Activated CD4-positive, alpha-beta memory T cell treated with anti-CD3 and anti-CD28 coated beads, Interleukin-2, amount 10 ng/mL, durations not matched to agents 7 days and 5 days (primary cell): ENCODE measurements around the gene MTMR2. TPM values are rescaled to one million over a fixed set of nuclear protein-coding genes. Genes with fewer than 3 reads are reported as not detected.

Experiments
- CTCF ChIA-PET: fragments of 350-600 bp; sonication (Branson Sonifier 250); formaldehyde crosslinking; loops from one replicate; lab custom pipeline; 2021; ENCODE audit warnings: antibody characterized with exemption, inconsistent platforms; lab: Charles Lee
- POLR2A ChIA-PET: fragments of 350-600 bp; sonication (Branson Sonifier 250); formaldehyde crosslinking; loops from one replicate; lab custom pipeline; 2021; ENCODE audit warnings: antibody characterized with exemption; lab: Charles Lee
- DNase-seq: peaks from one replicate; pipeline ENCODE4 v3.0.0-alpha.2; 2020
- H3K27ac Mint-ChIP-seq: one replicate; pipeline ENCODE4 v1.8.0; 2021; ENCODE audit warnings: mild to moderate bottlenecking, mixed read lengths
- H3K27me3 Mint-ChIP-seq: one replicate; pipeline ENCODE4 v1.8.0; 2021; ENCODE audit warnings: mixed read lengths
- H3K36me3 Mint-ChIP-seq: one replicate; pipeline ENCODE4 v1.8.0; 2021; ENCODE audit warnings: low read depth, mixed read lengths
- H3K4me1 Mint-ChIP-seq: one replicate; pipeline ENCODE4 v1.8.0; 2021; ENCODE audit warnings: mixed read lengths
- H3K4me3 Mint-ChIP-seq: one replicate; pipeline ENCODE4 v1.8.0; 2021; ENCODE audit warnings: mild to moderate bottlenecking, mixed read lengths
- H3K9me3 Mint-ChIP-seq: one replicate; pipeline ENCODE4 v1.8.0; 2021; ENCODE audit warnings: mixed read lengths
- total RNA-seq, 2 experiments: library from RNA; stranded (reverse); gene quantifications; one replicate each; pipeline ENCODE4 v1.2.3, GENCODE V29; 2021

MTMR2 gene
- total RNA-seq, 2 experiments from 2014 or later, result 16.1 to 19.0 TPM

GRCh38 chr11:95853862-95854261 lies 70.0 kb downstream of the MTMR2 start:
- H3K27me3 Mint-ChIP-seq, result no peaks in the 10 kb centered on the region
- no peaks in the 10 kb centered on the region for H3K9me3 Mint-ChIP-seq
- CTCF ChIA-PET, result no interaction called here
- no peak overlapping the region for H3K27ac Mint-ChIP-seq
- no peaks in the 10 kb centered on the region for H3K4me1 Mint-ChIP-seq
- H3K36me3 Mint-ChIP-seq, result peaks cover 7% of the 10 kb centered on the region
- POLR2A ChIA-PET, result no interaction called here
- no peak for DNase-seq
- H3K4me3 Mint-ChIP-seq, result no peak overlapping the region

GRCh38 chr11:95853138-95853537 lies 70.8 kb downstream of the MTMR2 start:
- Mint-ChIP-seq H3K4me3 (no peak overlapping the region), H3K9me3 (no peaks in the 10 kb centered on the region), H3K4me1 (no peaks in the 10 kb centered on the region), H3K27ac (no peak overlapping the region), H3K27me3 (no peaks in the 10 kb centered on the region), H3K36me3 (peaks cover 10% of the 10 kb centered on the region)
- ChIA-PET CTCF (no interaction called here), POLR2A (no interaction called here)
- no peak for DNase-seq

- POLR2A ChIA-PET, result interaction anchor here (1.2 kb wide), 1 partner anchor 539 kb away, joined by 4 read pairs; the partner anchor contains the start of genes CCDC82 and JRKL
- Mint-ChIP-seq H3K36me3 (peaks cover 9% of the 10 kb centered on the region), H3K4me3 (no peak overlapping the region), H3K27ac (no peak overlapping the region), H3K27me3 (no peaks in the 10 kb centered on the region), H3K4me1 (no peaks in the 10 kb centered on the region), H3K9me3 (no peaks in the 10 kb centered on the region)
- CTCF ChIA-PET, result interaction anchor here (0.6 to 2.8 kb wide), 10 partner anchors 12 to 575 kb away, joined by 3 to 26 read pairs (median 6); partner anchors contain the start of genes CCDC82 and MAML2
- no peak for DNase-seq
Measured at GRCh38 chr11:95850137-95850536, 73.8 kb downstream of the MTMR2 start.

- H3K27me3 Mint-ChIP-seq, result no peaks in the 10 kb centered on the region
- H3K27ac Mint-ChIP-seq, result no peak overlapping the region
- ChIA-PET CTCF (interaction anchor here (1.1 to 2.8 kb wide), 11 partner anchors 14 to 576 kb away, joined by 3 to 26 read pairs (median 5); partner anchors contain the start of genes CCDC82 and MAML2), POLR2A (interaction anchor here (0.7 to 1.2 kb wide), 2 partner anchors 494 to 540 kb away, joined by 4 read pairs; partner anchors contain the start of genes CCDC82, JRKL and MAML2)
- DNase-seq, result peak; percentile 23
- no peak overlapping the region for H3K4me3 Mint-ChIP-seq
- no peaks in the 10 kb centered on the region for H3K9me3 Mint-ChIP-seq
- peaks cover 17% of the 10 kb centered on the region for H3K36me3 Mint-ChIP-seq
- H3K4me1 Mint-ChIP-seq, result no peaks in the 10 kb centered on the region
Measured at GRCh38 chr11:95849087-95849825, 74.7 kb downstream of the MTMR2 start.

GRCh38 chr11:95845167-95845566 lies 78.7 kb downstream of the MTMR2 start:
- Mint-ChIP-seq H3K36me3 (peaks cover 23% of the 10 kb centered on the region), H3K9me3 (no peaks in the 10 kb centered on the region), H3K27ac (no peak overlapping the region), H3K4me1 (no peaks in the 10 kb centered on the region), H3K27me3 (no peaks in the 10 kb centered on the region), H3K4me3 (no peak overlapping the region)
- POLR2A ChIA-PET, result interaction anchor here (0.8 kb wide), 1 partner anchor 54 kb away, joined by 3 read pairs; no protein-coding TSS in a partner anchor
- no peak for DNase-seq
- CTCF ChIA-PET, result interaction anchor here (1.3 to 2.0 kb wide), 3 partner anchors 9 to 544 kb away, joined by 4 to 8 read pairs (median 5); partner anchors contain the start of genes CCDC82, JRKL and MAML2

- ChIA-PET POLR2A (interaction anchor here (0.6 to 1.9 kb wide), 3 partner anchors 46 to 554 kb away, joined by 3 to 10 read pairs (median 9); partner anchors contain the start of genes CCDC82, CEP57, FAM76B and JRKL), CTCF (interaction anchor here (0.6 to 3.4 kb wide), 21 partner anchors 8 to 636 kb away, joined by 3 to 44 read pairs (median 5); partner anchors contain the start of genes CCDC82, CEP57, FAM76B and JRKL)
- Mint-ChIP-seq H3K27me3 (no peaks in the 10 kb centered on the region), H3K36me3 (peaks cover 47% of the 10 kb centered on the region), H3K27ac (no peak overlapping the region), H3K4me1 (no peaks in the 10 kb centered on the region), H3K9me3 (no peaks in the 10 kb centered on the region), H3K4me3 (no peak overlapping the region)
- DNase-seq, result peak; percentile 57
Measured at GRCh38 chr11:95835768-95836488, 88.0 kb downstream of the MTMR2 start.

- POLR2A ChIA-PET, result interaction anchor here (1.4 to 1.9 kb wide), 2 partner anchors 45 to 554 kb away, joined by 9 to 10 read pairs; partner anchors contain the start of genes CCDC82, CEP57, FAM76B and JRKL
- H3K27ac Mint-ChIP-seq, result no peak overlapping the region
- H3K36me3 Mint-ChIP-seq, result peaks cover 51% of the 10 kb centered on the region
- no peaks in the 10 kb centered on the region for H3K9me3 Mint-ChIP-seq
- no peak overlapping the region for H3K4me3 Mint-ChIP-seq
- no peak for DNase-seq
- CTCF ChIA-PET, result interaction anchor here (0.7 to 3.4 kb wide), 16 partner anchors 10 to 589 kb away, joined by 3 to 44 read pairs (median 6); partner anchors contain the start of genes CCDC82, CEP57, FAM76B and JRKL
- H3K27me3 Mint-ChIP-seq, result no peaks in the 10 kb centered on the region
- H3K4me1 Mint-ChIP-seq, result no peaks in the 10 kb centered on the region
Measured at GRCh38 chr11:95835351-95835750, 88.6 kb downstream of the MTMR2 start.

GRCh38 chr11:95833378-95833777 lies 90.5 kb downstream of the MTMR2 start:
- Mint-ChIP-seq H3K27me3 (no peaks in the 10 kb centered on the region), H3K27ac (no peak overlapping the region), H3K4me1 (peaks cover 3% of the 10 kb centered on the region), H3K36me3 (peaks cover 48% of the 10 kb centered on the region), H3K9me3 (no peaks in the 10 kb centered on the region), H3K4me3 (no peak overlapping the region)
- no peak for DNase-seq
- POLR2A ChIA-PET, result interaction anchor here (2.4 kb wide), 1 partner anchor 43 kb away, joined by 10 read pairs; the partner anchor contains the start of genes CEP57 and FAM76B
- CTCF ChIA-PET, result interaction anchor here (1.3 to 2.5 kb wide), 2 partner anchors 510 to 561 kb away, joined by 5 to 11 read pairs; partner anchors contain the start of gene MAML2

GRCh38 chr11:95832763-95833162 lies 91.1 kb downstream of the MTMR2 start:
- Mint-ChIP-seq H3K9me3 (no peaks in the 10 kb centered on the region), H3K36me3 (peaks cover 48% of the 10 kb centered on the region), H3K4me3 (no peak overlapping the region), H3K27ac (no peak overlapping the region), H3K4me1 (peaks cover 3% of the 10 kb centered on the region), H3K27me3 (no peaks in the 10 kb centered on the region)
- no peak for DNase-seq
- POLR2A ChIA-PET, result interaction anchor here (0.7 to 2.4 kb wide), 2 partner anchors 42 to 82 kb away, joined by 3 to 10 read pairs; partner anchors contain the start of genes CEP57 and FAM76B
- CTCF ChIA-PET, result interaction anchor here (1.3 to 2.5 kb wide), 2 partner anchors 510 to 561 kb away, joined by 5 to 11 read pairs; partner anchors contain the start of gene MAML2

GRCh38 chr11:95831198-95831883 lies 92.6 kb downstream of the MTMR2 start:
- ChIA-PET CTCF (no interaction called here), POLR2A (no interaction called here)
- DNase-seq, result no peak
- Mint-ChIP-seq H3K27ac (no peak overlapping the region), H3K4me1 (peaks cover 3% of the 10 kb centered on the region), H3K9me3 (no peaks in the 10 kb centered on the region), H3K36me3 (peaks cover 48% of the 10 kb centered on the region), H3K4me3 (no peak overlapping the region), H3K27me3 (no peaks in the 10 kb centered on the region)

GRCh38 chr11:95829580-95830259 lies 94.2 kb downstream of the MTMR2 start:
- DNase-seq, result no peak
- H3K4me1 Mint-ChIP-seq, result peaks cover 3% of the 10 kb centered on the region
- peaks cover 49% of the 10 kb centered on the region for H3K36me3 Mint-ChIP-seq
- ChIA-PET POLR2A (interaction anchor here (1.0 to 1.1 kb wide), 2 partner anchors 39 to 40 kb away, joined by 3 to 4 read pairs; partner anchors contain the start of genes CEP57 and FAM76B), CTCF (interaction anchor here (1.2 kb wide), 1 partner anchor 565 kb away, joined by 4 read pairs; no protein-coding TSS in a partner anchor)
- no peaks in the 10 kb centered on the region for H3K9me3 Mint-ChIP-seq
- H3K27ac Mint-ChIP-seq, result no peak overlapping the region
- H3K27me3 Mint-ChIP-seq, result no peaks in the 10 kb centered on the region
- no peak overlapping the region for H3K4me3 Mint-ChIP-seq
